ENCODE data around the gene SRXN1. TPM values are rescaled to one million over a fixed set of nuclear protein-coding genes. Genes with fewer than 3 reads are reported as not detected.

SRXN1 gene
- total RNA-seq, 1 experiment from 2014 or later, result 80.8 TPM

GRCh38 chr20:699342-699741, 46.3 kb upstream of the SRXN1 start:
- POLR2A ChIA-PET, result no interaction called here

More at GRCh38 chr20:699342-699741, 46.3 kb upstream of the SRXN1 start:
- no peak overlapping the region for H2AFZ ChIP-seq (ENCODE audit: low read depth, low read length, poor library complexity, severe bottlenecking)
- ChIA-PET CTCF (no interaction called here), RAD21 (ENCODE audit: low non-redundant PET in 1 of 2, low total read pairs in 2 of 2, uncharacterized antibody in 2 of 2, unreplicated experiment in 2 of 2) (no interaction called here)
- no peaks in the 10 kb centered on the region for H3K27me3 ChIP-seq (ENCODE audit: insufficient read depth, low read length)
- no peak for ATAC-seq
- no TSS peak for BruUV-seq (replicated peaks)
- no peak overlapping the region for H3K27ac ChIP-seq (ENCODE audit: low read depth, low read length)
- no peak for DNase-seq (ENCODE audit: low read depth, low spot score)
- H3K4me1 ChIP-seq (ENCODE audit: control insufficient read depth in 1 of 2, insufficient read depth in 2 of 2, low read length in 2 of 2), result no peaks in the 10 kb centered on the region
- TF ChIP-seq SIN3A (IDR thresholded peaks at IDR 0.05; ENCODE audit: low read depth) (no peak), POLR2A (IDR thresholded peaks at IDR 0.05; ENCODE audit: borderline replicate concordance, extremely low read depth, insufficient read depth, insufficient read length) (no peak), CTCF (IDR thresholded peaks at IDR 0.05 in 2 of 3, conservative IDR thresholded peaks at IDR 0.05 in 1 of 3; ENCODE audit: borderline replicate concordance in 1 of 3, insufficient read depth in 1 of 3, low read depth in 2 of 3, low read length in 2 of 3) (no peak), ATF3 (IDR thresholded peaks at IDR 0.05) (no peak), RAD21 (IDR thresholded peaks at IDR 0.05; ENCODE audit: low read depth) (no peak), SP1 (IDR thresholded peaks at IDR 0.05; ENCODE audit: low read depth) (no peak), REST (IDR thresholded peaks at IDR 0.05; ENCODE audit: low read depth) (no peak), POLR2AphosphoS5 (IDR thresholded peaks at IDR 0.05; ENCODE audit: low read depth, low read length) (no peak), ZNF274 (IDR thresholded peaks at IDR 0.05; ENCODE audit: low read depth, low read length) (no peak), CBX3 (IDR thresholded peaks at IDR 0.05; ENCODE audit: low read depth) (no peak), SRF (IDR thresholded peaks at IDR 0.05; ENCODE audit: low read depth) (no peak), ZFX (IDR thresholded peaks at IDR 0.05) (no peak), MAX (IDR thresholded peaks at IDR 0.05) (no peak)
- H4K20me1 ChIP-seq (ENCODE audit: insufficient read depth), result no peaks in the 10 kb centered on the region
- H3K9me3 ChIP-seq (ENCODE audit: control insufficient read depth in 1 of 2, insufficient read depth in 1 of 2, low read depth in 1 of 2, low read length in 2 of 2), result no peaks in the 10 kb centered on the region
- H3K4me2 ChIP-seq (ENCODE audit: low read length), result no peak overlapping the region
- no peaks in the 10 kb centered on the region for H3K9me2 ChIP-seq (ENCODE audit: insufficient read depth)
- no peaks in the 10 kb centered on the region for H3K79me2 ChIP-seq (ENCODE audit: insufficient read depth, low read length)
- H3K4me3 ChIP-seq (replicated peaks in 1 of 2; ENCODE audit: low read depth in 1 of 2, low read length in 2 of 2), result no peak overlapping the region
- no peaks in the 10 kb centered on the region for H3K36me3 ChIP-seq (ENCODE audit: control insufficient read depth in 1 of 2, insufficient read depth in 2 of 2, low read length in 2 of 2)
- H3K9ac ChIP-seq (ENCODE audit: low read length), result no peak overlapping the region
- intact Hi-C loops (cut with micrococcal nuclease), result no loop called here
